ENCODE results near the gene ADAM22. TPM values are rescaled to one million over a fixed set of nuclear protein-coding genes. Genes with fewer than 3 reads are reported as not detected.

ADAM22 gene
- total RNA-seq, 1 donor from 2014 or later = 2.7 TPM

GRCh38 chr7:88042803-88043202 is 108.8 kb downstream of the ADAM22 start:
- DNase-seq (no peak), ATAC-seq (no peak)
- Histone ChIP-seq H3K27me3 (ENCODE audit: low read depth) (no peaks in the 10 kb centered on the region), H3K4me1 (no peaks in the 10 kb centered on the region), H3K9me3 (no peaks in the 10 kb centered on the region), H3K27ac (no peak overlapping the region), H3K4me3 (no peak overlapping the region), H3K36me3 (no peaks in the 10 kb centered on the region)
- no peak for TF ChIP-seq CTCF (IDR thresholded peaks at IDR 0.05)
- intact Hi-C loops (cut with DNase I) = no loop called here

- intact Hi-C loops (cut with DNase I) = no loop called here
- no peak overlapping the region for H3K27ac ChIP-seq
- TF ChIP-seq CTCF (IDR thresholded peaks at IDR 0.05) = no peak
- no peaks in the 10 kb centered on the region for H3K36me3 ChIP-seq
- ATAC-seq = no peak
- DNase-seq = no peak
- no peaks in the 10 kb centered on the region for H3K4me1 ChIP-seq
- no peaks in the 10 kb centered on the region for H3K9me3 ChIP-seq
- no peak overlapping the region for H3K4me3 ChIP-seq
- H3K27me3 ChIP-seq (ENCODE audit: low read depth) = no peaks in the 10 kb centered on the region
Observed at GRCh38 chr7:88044069-88044468, 110.0 kb downstream of the ADAM22 start.

- Histone ChIP-seq H3K9me3 (no peaks in the 10 kb centered on the region), H3K4me3 (no peak overlapping the region), H3K27me3 (ENCODE audit: low read depth) (no peaks in the 10 kb centered on the region), H3K27ac (no peak overlapping the region), H3K36me3 (no peaks in the 10 kb centered on the region), H3K4me1 (no peaks in the 10 kb centered on the region)
- no peak for TF ChIP-seq CTCF (IDR thresholded peaks at IDR 0.05)
- ATAC-seq = no peak
- no peak for DNase-seq
- intact Hi-C loops (cut with DNase I) = no loop called here
Observed at GRCh38 chr7:88046839-88047573, 113.0 kb downstream of the ADAM22 start.

- no peak for TF ChIP-seq CTCF (IDR thresholded peaks at IDR 0.05)
- no peaks in the 10 kb centered on the region for H3K4me1 ChIP-seq
- no peaks in the 10 kb centered on the region for H3K9me3 ChIP-seq
- no peak overlapping the region for H3K4me3 ChIP-seq
- H3K27ac ChIP-seq = no peak overlapping the region
- ATAC-seq (no peak), DNase-seq (no peak)
- H3K36me3 ChIP-seq = no peaks in the 10 kb centered on the region
- intact Hi-C loops (cut with DNase I) = no loop called here
- no peaks in the 10 kb centered on the region for H3K27me3 ChIP-seq (ENCODE audit: low read depth)
Observed at GRCh38 chr7:88057655-88058054, 123.6 kb downstream of the ADAM22 start.

- Histone ChIP-seq H3K4me3 (no peak overlapping the region), H3K4me1 (no peaks in the 10 kb centered on the region), H3K9me3 (no peaks in the 10 kb centered on the region), H3K36me3 (no peaks in the 10 kb centered on the region), H3K27ac (no peak overlapping the region), H3K27me3 (ENCODE audit: low read depth) (no peaks in the 10 kb centered on the region)
- intact Hi-C loops (cut with DNase I) = no loop called here
- ATAC-seq (no peak), DNase-seq (no peak)
- TF ChIP-seq CTCF (IDR thresholded peaks at IDR 0.05) = no peak
Observed at GRCh38 chr7:88062238-88062637, 128.2 kb downstream of the ADAM22 start.

Data from lower lobe of right lung (tissue), 2 donors.